ENCODE measurements around the gene TNS1.

DNA sequence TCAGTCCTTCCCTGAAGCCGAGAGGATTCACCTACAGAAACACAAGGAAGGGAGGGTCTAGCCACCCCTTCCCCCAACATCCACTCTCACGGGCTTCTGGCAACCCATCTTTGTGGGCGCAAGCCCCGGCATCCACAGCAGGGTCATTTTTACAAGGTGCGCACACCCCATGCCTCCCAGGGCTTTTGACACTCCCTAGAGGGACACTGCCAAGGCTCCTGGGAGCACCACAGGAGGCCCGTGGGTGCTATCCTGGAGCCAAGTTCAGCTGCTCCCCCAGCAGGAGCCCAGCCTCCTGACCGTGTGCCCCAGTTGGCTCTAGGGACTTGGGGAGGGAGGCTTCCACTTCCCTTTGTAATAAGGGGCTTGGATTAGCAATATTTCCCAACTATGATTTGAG, 251.6 kb downstream of the TNS1 start:
- TF ChIP-seq, protein P1, sequence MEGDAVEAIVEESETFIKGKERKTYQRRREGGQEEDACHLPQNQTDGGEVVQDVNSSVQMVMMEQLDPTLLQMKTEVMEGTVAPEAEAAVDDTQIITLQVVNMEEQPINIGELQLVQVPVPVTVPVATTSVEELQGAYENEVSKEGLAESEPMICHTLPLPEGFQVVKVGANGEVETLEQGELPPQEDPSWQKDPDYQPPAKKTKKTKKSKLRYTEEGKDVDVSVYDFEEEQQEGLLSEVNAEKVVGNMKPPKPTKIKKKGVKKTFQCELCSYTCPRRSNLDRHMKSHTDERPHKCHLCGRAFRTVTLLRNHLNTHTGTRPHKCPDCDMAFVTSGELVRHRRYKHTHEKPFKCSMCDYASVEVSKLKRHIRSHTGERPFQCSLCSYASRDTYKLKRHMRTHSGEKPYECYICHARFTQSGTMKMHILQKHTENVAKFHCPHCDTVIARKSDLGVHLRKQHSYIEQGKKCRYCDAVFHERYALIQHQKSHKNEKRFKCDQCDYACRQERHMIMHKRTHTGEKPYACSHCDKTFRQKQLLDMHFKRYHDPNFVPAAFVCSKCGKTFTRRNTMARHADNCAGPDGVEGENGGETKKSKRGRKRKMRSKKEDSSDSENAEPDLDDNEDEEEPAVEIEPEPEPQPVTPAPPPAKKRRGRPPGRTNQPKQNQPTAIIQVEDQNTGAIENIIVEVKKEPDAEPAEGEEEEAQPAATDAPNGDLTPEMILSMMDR (IDR thresholded peaks at IDR 0.05): no peak
- no peak for TF ChIP-seq EZH2 (IDR thresholded peaks at IDR 0.05; ENCODE audit: borderline replicate concordance, insufficient read depth, low read depth, low read length, poor library complexity, severe bottlenecking)

Data from B cell (primary cell).